ENCODE measurements around the gene ACTMAP.

Gene ACTMAP

DNA sequence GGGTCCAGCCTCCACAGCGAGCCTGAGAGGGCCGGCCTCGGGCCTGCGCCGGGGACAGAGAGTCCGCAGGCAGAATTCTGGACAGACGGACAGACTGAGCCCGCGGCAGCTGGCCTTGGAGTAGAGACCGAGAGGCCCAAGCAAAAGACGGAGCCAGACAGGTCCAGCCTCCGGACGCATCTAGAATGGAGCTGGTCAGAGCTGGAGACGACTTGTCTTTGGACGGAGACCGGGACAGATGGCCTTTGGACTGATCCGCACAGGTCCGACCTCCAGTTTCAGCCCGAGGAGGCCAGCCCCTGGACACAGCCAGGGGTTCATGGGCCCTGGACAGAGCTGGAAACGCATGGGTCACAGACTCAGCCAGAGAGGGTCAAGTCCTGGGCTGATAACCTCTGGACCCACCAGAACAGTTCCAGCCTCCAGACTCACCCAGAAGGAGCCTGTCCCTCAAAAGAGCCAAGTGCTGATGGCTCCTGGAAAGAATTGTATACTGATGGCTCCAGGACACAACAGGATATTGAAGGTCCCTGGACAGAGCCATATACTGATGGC is 32.9 kb downstream of the ACTMAP start:
- no peak for DNase-seq (ENCODE audit: low spot score)
- ChIA-PET POLR2A (ENCODE audit: low non-redundant PET) (interaction anchor here (0.9 kb wide), 1 partner anchor 34 kb away, joined by 3 read pairs; no protein-coding TSS in a partner anchor), CTCF (no interaction called here)
- TF ChIP-seq, protein P1, sequence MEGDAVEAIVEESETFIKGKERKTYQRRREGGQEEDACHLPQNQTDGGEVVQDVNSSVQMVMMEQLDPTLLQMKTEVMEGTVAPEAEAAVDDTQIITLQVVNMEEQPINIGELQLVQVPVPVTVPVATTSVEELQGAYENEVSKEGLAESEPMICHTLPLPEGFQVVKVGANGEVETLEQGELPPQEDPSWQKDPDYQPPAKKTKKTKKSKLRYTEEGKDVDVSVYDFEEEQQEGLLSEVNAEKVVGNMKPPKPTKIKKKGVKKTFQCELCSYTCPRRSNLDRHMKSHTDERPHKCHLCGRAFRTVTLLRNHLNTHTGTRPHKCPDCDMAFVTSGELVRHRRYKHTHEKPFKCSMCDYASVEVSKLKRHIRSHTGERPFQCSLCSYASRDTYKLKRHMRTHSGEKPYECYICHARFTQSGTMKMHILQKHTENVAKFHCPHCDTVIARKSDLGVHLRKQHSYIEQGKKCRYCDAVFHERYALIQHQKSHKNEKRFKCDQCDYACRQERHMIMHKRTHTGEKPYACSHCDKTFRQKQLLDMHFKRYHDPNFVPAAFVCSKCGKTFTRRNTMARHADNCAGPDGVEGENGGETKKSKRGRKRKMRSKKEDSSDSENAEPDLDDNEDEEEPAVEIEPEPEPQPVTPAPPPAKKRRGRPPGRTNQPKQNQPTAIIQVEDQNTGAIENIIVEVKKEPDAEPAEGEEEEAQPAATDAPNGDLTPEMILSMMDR (conservative IDR thresholded peaks at IDR 0.05; ENCODE audit: low read depth), result no peak
- H3K27ac ChIP-seq, result peak overlapping the region; percentile 100

- DNase-seq (ENCODE audit: low spot score), result peak; percentile 92
- TF ChIP-seq, protein P1 (conservative IDR thresholded peaks at IDR 0.05; ENCODE audit: low read depth), result no peak
- H3K27ac ChIP-seq, result peak within 1 kb of the TSS; percentile 100
- ChIA-PET CTCF (no interaction called here), POLR2A (ENCODE audit: low non-redundant PET) (interaction anchor here (0.6 to 0.9 kb wide), 4 partner anchors 8 to 37 kb away, joined by 3 to 10 read pairs (median 3); partner anchors contain the start of gene ACTMAP)
Measured at GRCh38 chr19:40716482-40717324, 33.6 kb downstream of the ACTMAP start, which contains the start of the genes COQ8B and ITPKC. Gene COQ8B (minus strand): TSS chr19:40716886. CDS start chr19:40714632, 2,254 bp downstream. Gene ITPKC (plus strand): TSS chr19:40717112. CDS start chr19:40717136, 24 bp downstream.

DNA sequence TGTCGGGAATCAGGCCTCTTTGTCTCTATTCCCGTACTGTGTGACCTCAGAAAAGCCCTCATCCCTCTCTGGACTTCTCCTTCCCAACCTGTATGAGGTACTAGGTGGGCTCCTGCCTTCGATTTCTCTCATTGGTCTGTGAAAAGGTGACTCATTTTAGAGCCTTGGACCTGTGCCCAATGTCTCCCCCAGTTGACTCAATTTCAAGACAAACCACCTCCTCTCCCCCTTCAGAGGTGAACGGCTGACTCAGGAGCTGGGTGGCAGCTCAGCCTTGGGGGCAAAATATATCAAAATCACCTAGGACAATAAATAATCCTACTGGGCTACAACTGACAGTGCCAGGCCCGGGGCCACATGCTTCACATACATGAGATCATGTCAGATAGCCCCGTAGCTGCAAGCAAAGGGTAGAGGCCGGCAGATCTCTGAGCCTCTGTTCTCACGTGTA is 34.2 kb downstream of the ACTMAP start:
- peak overlapping the region; percentile 100 for H3K27ac ChIP-seq
- TF ChIP-seq, protein P1 (conservative IDR thresholded peaks at IDR 0.05; ENCODE audit: low read depth), result no peak
- ChIA-PET POLR2A (ENCODE audit: low non-redundant PET) (interaction anchor here (0.9 kb wide), 2 partner anchors 12 to 34 kb away, joined by 3 read pairs; partner anchors contain the start of gene ACTMAP), CTCF (no interaction called here)
- DNase-seq (ENCODE audit: low spot score), result peak; percentile 95

- peak; percentile 93 for DNase-seq (ENCODE audit: low spot score)
- ChIA-PET CTCF (no interaction called here), POLR2A (ENCODE audit: low non-redundant PET) (no interaction called here)
- TF ChIP-seq, protein P1 (conservative IDR thresholded peaks at IDR 0.05; ENCODE audit: low read depth), result no peak
- peak overlapping the region; percentile 100 for H3K27ac ChIP-seq
Measured at GRCh38 chr19:40714441-40715299, 35.6 kb downstream of the ACTMAP start.

DNA sequence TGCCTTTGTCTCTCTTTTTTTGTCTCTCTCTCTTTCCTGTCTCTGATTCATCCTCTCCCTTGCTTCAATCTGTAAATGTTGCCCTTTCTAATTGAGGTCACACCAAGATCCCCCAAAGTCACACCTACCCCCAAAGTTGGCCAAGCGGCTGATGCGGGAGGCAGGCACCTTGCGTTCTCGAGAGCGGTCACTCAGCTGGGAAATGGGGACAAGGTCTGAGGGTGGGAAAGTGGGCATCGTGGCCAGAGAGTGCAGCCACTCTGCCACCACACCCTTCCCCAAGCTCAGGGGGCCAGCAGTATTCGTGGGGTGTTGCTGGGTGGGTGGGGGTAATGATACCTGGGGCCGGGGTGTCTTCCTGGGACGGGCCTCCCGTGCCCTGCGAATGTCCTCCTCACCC is 36.3 kb downstream of the ACTMAP start:
- H3K27ac ChIP-seq, result peak overlapping the region; percentile 100
- DNase-seq (ENCODE audit: low spot score), result no peak
- POLR2A ChIA-PET (ENCODE audit: low non-redundant PET), result no interaction called here
- CTCF ChIA-PET, result interaction anchor here (1.4 kb wide), 1 partner anchor 51 kb away, joined by 3 read pairs; no protein-coding TSS in a partner anchor
- TF ChIP-seq, protein P1 (conservative IDR thresholded peaks at IDR 0.05; ENCODE audit: low read depth), result no peak

DNA sequence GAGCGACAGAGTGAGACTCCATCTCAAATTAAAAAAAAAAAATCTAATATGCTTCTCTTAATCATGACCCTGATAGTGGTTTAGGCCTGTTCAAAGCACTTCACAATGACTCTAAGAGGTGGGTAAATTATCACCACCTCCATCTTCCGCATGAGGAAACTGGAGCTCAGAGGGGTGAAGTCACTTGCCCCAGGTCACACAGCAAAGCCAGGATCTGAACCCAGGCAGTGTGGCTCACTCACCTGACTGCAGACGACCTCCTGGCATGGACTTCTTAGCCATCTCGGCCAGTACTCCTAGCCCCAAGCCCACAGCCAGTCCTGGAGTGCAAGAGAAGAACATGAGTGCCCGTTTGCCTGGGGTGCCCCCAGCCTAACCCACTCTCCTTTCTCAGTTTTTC is 40.5 kb downstream of the ACTMAP start:
- CTCF ChIA-PET, result no interaction called here
- POLR2A ChIA-PET (ENCODE audit: low non-redundant PET), result no interaction called here

More for the DNA sequence above, 40.5 kb downstream of the ACTMAP start:
- TF ChIP-seq, protein P1 (conservative IDR thresholded peaks at IDR 0.05; ENCODE audit: low read depth), result no peak
- DNase-seq (ENCODE audit: low spot score), result no peak
- H3K27ac ChIP-seq, result peak overlapping the region; percentile 24
